Measurements from ENCODE around the gene DACH1.

The DACH1 gene

GRCh38 chr13:71772361-71772760, 94.6 kb downstream of the DACH1 start:
- DNase-seq: no peak

GRCh38 chr13:71771144-71771543, 95.9 kb downstream of the DACH1 start:
- no peak for DNase-seq

GRCh38 chr13:71770710-71771109, 96.3 kb downstream of the DACH1 start:
- no peak for DNase-seq

GRCh38 chr13:71768881-71769280, 98.1 kb downstream of the DACH1 start:
- no peak for DNase-seq

- peak; percentile 73 for DNase-seq
Measured at GRCh38 chr13:71759651-71760511, 107.1 kb downstream of the DACH1 start.

GRCh38 chr13:71758828-71759227, 108.2 kb downstream of the DACH1 start:
- no peak for DNase-seq

- no peak for DNase-seq
Measured at GRCh38 chr13:71754407-71754974, 112.5 kb downstream of the DACH1 start.

- DNase-seq: no peak
Measured at GRCh38 chr13:71752775-71753513, 114.1 kb downstream of the DACH1 start.

GRCh38 chr13:71751073-71751472, 115.9 kb downstream of the DACH1 start:
- no peak for DNase-seq

- DNase-seq: no peak
Measured at GRCh38 chr13:71730267-71730666, 136.7 kb downstream of the DACH1 start.

- no peak for DNase-seq
Measured at GRCh38 chr13:71729441-71729840, 137.6 kb downstream of the DACH1 start.

- DNase-seq: no peak
Measured at GRCh38 chr13:71727662-71728061, 139.3 kb downstream of the DACH1 start.

GRCh38 chr13:71727042-71727441, 140.0 kb downstream of the DACH1 start:
- DNase-seq: no peak

GRCh38 chr13:71722206-71722605, 144.8 kb downstream of the DACH1 start:
- DNase-seq: no peak

GRCh38 chr13:71721104-71721503, 145.9 kb downstream of the DACH1 start:
- DNase-seq: no peak

- no peak for DNase-seq
Measured at GRCh38 chr13:71718931-71719330, 148.1 kb downstream of the DACH1 start.

GRCh38 chr13:71714802-71715375, 152.1 kb downstream of the DACH1 start:
- no peak for DNase-seq

GRCh38 chr13:71712988-71713653, 153.9 kb downstream of the DACH1 start:
- no peak for DNase-seq

GRCh38 chr13:71704656-71705055, 162.3 kb downstream of the DACH1 start:
- DNase-seq: no peak

- no peak for DNase-seq
Measured at GRCh38 chr13:71703138-71703537, 163.9 kb downstream of the DACH1 start.

GRCh38 chr13:71702253-71702652, 164.8 kb downstream of the DACH1 start:
- DNase-seq: no peak

- no peak for DNase-seq
Measured at GRCh38 chr13:71701741-71702140, 165.3 kb downstream of the DACH1 start.

- DNase-seq: no peak
Measured at GRCh38 chr13:71699342-71699741, 167.7 kb downstream of the DACH1 start.

Measured in NCI-H1048 (cell line).